ENCODE results near the gene DDX20. TPM values are rescaled to one million over a fixed set of nuclear protein-coding genes. Genes with fewer than 3 reads are reported as not detected.

DDX20 gene
- total and polyA plus RNA-seq, 2 donors (not counting 3 experiments of a cell fraction or from before 2014, with no cell fraction given): 4.1 to 15.9 TPM

GRCh38 chr1:111804776-111805175 lies 49.1 kb downstream of the DDX20 start:
- Histone ChIP-seq H3K79me2 (ENCODE audit: control insufficient read depth, insufficient read depth, low read length) (no peaks in the 10 kb centered on the region), H3K4me3 (replicated peaks in 1 of 3; ENCODE audit: insufficient read depth in 1 of 3, low read depth in 1 of 3, low read length in 3 of 3) (no peak overlapping the region), H3K27ac (ENCODE audit: insufficient read depth, low read depth, low read length) (no peak overlapping the region), H2AFZ (ENCODE audit: low read depth, low read length) (no peak overlapping the region), H3K9me3 (replicated peaks; ENCODE audit: control insufficient read depth, insufficient read depth, low read length) (no peaks in the 10 kb centered on the region), H3K9me1 (replicated peaks; ENCODE audit: control insufficient read depth, extremely low read depth, insufficient read depth, low read length) (no peaks in the 10 kb centered on the region), H3K9ac (replicated peaks; ENCODE audit: extremely low read depth, insufficient read depth, low read length) (no peak overlapping the region), H3K4me2 (ENCODE audit: insufficient read depth, low read length) (no peak overlapping the region), H3K4me1 (ENCODE audit: control insufficient read depth, extremely low read depth, insufficient read depth, low read length) (no peaks in the 10 kb centered on the region), H3K36me3 (ENCODE audit: control insufficient read depth in 2 of 2, extremely low read depth in 1 of 2, insufficient read depth in 2 of 2, low read length in 2 of 2) (no peaks in the 10 kb centered on the region), H4K20me1 (replicated peaks; ENCODE audit: control insufficient read depth, extremely low read depth, insufficient read depth, low read length) (no peaks in the 10 kb centered on the region), H3K27me3 (ENCODE audit: control insufficient read depth in 2 of 2, insufficient read depth in 2 of 2, low read length in 2 of 2) (peaks cover 0 to 5% of the 10 kb centered on the region in 2 experiments)
- POLR2A ChIA-PET: no interaction called here
- TF ChIP-seq MAX (IDR thresholded peaks at IDR 0.05; ENCODE audit: insufficient read depth, insufficient read length) (no peak), JUN (IDR thresholded peaks at IDR 0.05; ENCODE audit: borderline replicate concordance, insufficient read depth, insufficient read length, low read depth) (no peak), MYC (IDR thresholded peaks at IDR 0.05; ENCODE audit: low read depth, low read length) (no peak), GATA2 (IDR thresholded peaks at IDR 0.05; ENCODE audit: insufficient read depth, insufficient read length, low read depth, low read length) (no peak), EZH2 (IDR thresholded peaks at IDR 0.05; ENCODE audit: borderline replicate concordance, low read depth, low read length, severe bottlenecking) (no peak), POLR2A (IDR thresholded peaks at IDR 0.05; ENCODE audit: low read depth, low read length) (no peak), CTCF (IDR thresholded peaks at IDR 0.05; ENCODE audit: extremely low read depth in 1 of 2, insufficient read depth in 1 of 2, low read depth in 1 of 2, low read length in 2 of 2) (no peak), FOS (IDR thresholded peaks at IDR 0.05; ENCODE audit: borderline replicate concordance, insufficient read depth, low read length) (no peak), POLR2AphosphoS5 (IDR thresholded peaks at IDR 0.05; ENCODE audit: insufficient read depth, low read depth, low read length) (no peak)
- FAIRE-seq (no peak), DNase-seq (ENCODE audit: low read depth, low spot score) (no peak)
- dilution Hi-C loops (cut with MboI; ENCODE audit: extremely low pct_ligation_motif_present, low sequenced_read_pairs): no loop called here
- CTCF ChIA-PET: no interaction called here
- BruUV-seq (replicated peaks): no TSS peak
- intact Hi-C loops (cut with micrococcal nuclease): no loop called here

Data from endothelial cell of umbilical vein (primary cell).